Activated CD4-positive, alpha-beta T cell treated with anti-CD3 and anti-CD28 coated beads for 36 hours (primary cell): ENCODE results near the gene MTFR2. TPM values are rescaled to one million over a fixed set of nuclear protein-coding genes. Genes with fewer than 3 reads are reported as not detected.

Experiments used
- ATAC-seq: fragments of 200-7000 bp; cut with Tn5 transposase; one replicate; pipeline ENCODE4 v1.10.0; 2021; ENCODE audit warnings: mild to moderate bottlenecking, moderate library complexity
- CTCF ChIA-PET: fragments of 350-600 bp; sonication (Branson Sonifier 250); formaldehyde crosslinking; loops from one replicate; lab custom pipeline; 2021; ENCODE audit warnings: antibody characterized with exemption; lab: Charles Lee
- POLR2A ChIA-PET: fragments of 350-600 bp; sonication (Branson Sonifier 250); formaldehyde crosslinking; loops from one replicate; lab custom pipeline; 2021; ENCODE audit warnings: antibody characterized with exemption, inconsistent platforms; lab: Charles Lee
- DNase-seq: peaks from one replicate; pipeline ENCODE4 v3.0.0-alpha.2; 2020
- H3K27ac Mint-ChIP-seq: one replicate; pipeline ENCODE4 v1.8.0; 2021; ENCODE audit warnings: mixed read lengths
- H3K27me3 Mint-ChIP-seq: one replicate; pipeline ENCODE4 v1.8.0; 2021; ENCODE audit warnings: mixed read lengths
- H3K36me3 Mint-ChIP-seq: one replicate; pipeline ENCODE4 v1.8.0; 2021; ENCODE audit warnings: low read depth, mixed read lengths
- H3K4me1 Mint-ChIP-seq: one replicate; pipeline ENCODE4 v1.8.0; 2021; ENCODE audit warnings: mixed read lengths
- H3K4me3 Mint-ChIP-seq: one replicate; pipeline ENCODE4 v1.8.0; 2021; ENCODE audit warnings: mild to moderate bottlenecking, moderate library complexity, mixed read lengths
- H3K9me3 Mint-ChIP-seq: one replicate; pipeline ENCODE4 v1.8.0; 2021; ENCODE audit warnings: low read depth, mixed read lengths
- intact Hi-C, 2 experiments: fragments of 100-400 bp; cut with DNase I in 1 of 2; cut with micrococcal nuclease in 1 of 2; formaldehyde crosslinking; loops; one replicate each; pipeline versions ENCODE4 v1.14.2 to v1.15.1; 2022 to 2024; cut with DNase I, micrococcal nuclease
- total RNA-seq, 2 experiments: library from RNA; stranded (reverse); gene quantifications; one replicate each; pipeline ENCODE4 v1.2.3, GENCODE V29; 2021

The MTFR2 gene
- total RNA-seq, 2 experiments from 2014 or later: 26.9 to 28.9 TPM

DNA sequence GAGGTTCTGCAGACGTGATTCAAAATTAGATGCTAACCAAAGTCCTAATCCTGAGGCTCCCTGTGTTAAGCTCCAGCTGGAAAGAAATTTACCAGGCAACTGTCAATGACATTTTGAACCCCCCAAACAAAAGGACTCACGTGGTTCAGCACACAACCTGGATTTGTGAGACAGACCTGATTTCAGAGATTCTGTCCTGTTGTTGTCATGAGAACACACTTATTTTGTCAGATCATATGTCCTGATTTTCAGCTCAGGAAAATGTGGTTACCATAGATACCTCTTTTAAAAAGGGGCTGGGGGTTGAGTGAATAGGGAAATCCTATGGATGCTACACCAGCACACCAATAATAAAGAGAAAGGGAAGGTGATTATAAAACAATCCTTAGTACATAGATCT lies 61.6 kb downstream of the MTFR2 start:
- POLR2A ChIA-PET: no interaction called here

DNA sequence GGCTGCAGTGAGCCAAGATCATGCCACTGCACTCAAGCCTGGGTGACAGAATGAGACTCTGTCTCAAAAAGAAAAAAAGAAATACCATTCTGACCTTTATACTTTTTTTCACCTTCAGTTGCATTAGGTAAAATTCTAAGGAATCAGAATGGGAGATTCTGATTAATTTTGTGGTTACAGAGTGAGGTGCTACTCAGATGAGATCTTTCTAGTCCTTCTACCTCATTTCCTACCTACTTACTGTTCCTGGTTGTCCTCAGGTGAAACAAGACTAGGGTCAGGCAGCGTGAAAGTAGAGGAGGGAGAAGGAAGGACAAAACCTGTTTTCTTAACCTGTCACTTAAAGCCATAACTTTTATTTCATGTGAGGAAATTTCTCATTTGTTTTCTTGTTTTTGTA lies 63.7 kb downstream of the MTFR2 start:
- ChIA-PET POLR2A (no interaction called here), CTCF (no interaction called here)
- Mint-ChIP-seq H3K27ac (no peak overlapping the region), H3K36me3 (no peaks in the 10 kb centered on the region), H3K4me3 (no peak overlapping the region), H3K4me1 (no peaks in the 10 kb centered on the region), H3K9me3 (no peaks in the 10 kb centered on the region), H3K27me3 (no peaks in the 10 kb centered on the region)
- intact Hi-C loops: no loop called here
- ATAC-seq (no peak), DNase-seq (no peak)

More for the DNA sequence above, 61.6 kb downstream of the MTFR2 start:
- ATAC-seq: no peak
- Mint-ChIP-seq H3K36me3 (no peaks in the 10 kb centered on the region), H3K27me3 (no peaks in the 10 kb centered on the region), H3K4me3 (no peak overlapping the region), H3K27ac (no peak overlapping the region), H3K4me1 (no peaks in the 10 kb centered on the region), H3K9me3 (no peaks in the 10 kb centered on the region)
- CTCF ChIA-PET: interaction anchor here (0.6 kb wide), 1 partner anchor 532 kb away, joined by 4 read pairs; no protein-coding TSS in a partner anchor
- no peak for DNase-seq
- intact Hi-C loops: no loop called here

DNA sequence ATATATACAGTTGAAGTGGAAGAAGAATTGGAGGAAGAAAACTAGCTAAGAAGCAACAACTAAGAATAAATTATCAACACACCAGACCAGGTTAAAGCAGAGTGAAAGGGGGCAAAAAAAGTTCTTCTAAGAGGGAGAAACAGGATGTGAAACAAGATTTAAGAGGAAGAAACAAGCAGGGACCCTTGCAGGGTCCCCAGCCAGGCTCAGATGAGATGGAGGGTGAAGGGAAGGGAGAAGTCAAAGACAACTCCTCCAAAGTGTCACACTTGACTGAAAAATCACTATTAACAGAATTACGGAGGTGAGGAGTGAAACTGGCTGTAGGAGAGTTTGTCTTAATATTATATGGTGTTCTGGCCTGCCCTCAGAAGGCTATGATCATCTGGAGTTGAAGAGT lies 65.4 kb downstream of the MTFR2 start:
- no peaks in the 10 kb centered on the region for H3K4me1 Mint-ChIP-seq
- no peak overlapping the region for H3K4me3 Mint-ChIP-seq
- no peaks in the 10 kb centered on the region for H3K27me3 Mint-ChIP-seq
- ChIA-PET CTCF (interaction anchor here (0.6 to 1.3 kb wide), 2 partner anchors 152 to 260 kb away, joined by 5 to 8 read pairs; no protein-coding TSS in a partner anchor), POLR2A (no interaction called here)
- ATAC-seq (no peak), DNase-seq (no peak)
- no peaks in the 10 kb centered on the region for H3K36me3 Mint-ChIP-seq
- intact Hi-C loops: no loop called here
- H3K9me3 Mint-ChIP-seq: no peaks in the 10 kb centered on the region
- H3K27ac Mint-ChIP-seq: no peak overlapping the region

DNA sequence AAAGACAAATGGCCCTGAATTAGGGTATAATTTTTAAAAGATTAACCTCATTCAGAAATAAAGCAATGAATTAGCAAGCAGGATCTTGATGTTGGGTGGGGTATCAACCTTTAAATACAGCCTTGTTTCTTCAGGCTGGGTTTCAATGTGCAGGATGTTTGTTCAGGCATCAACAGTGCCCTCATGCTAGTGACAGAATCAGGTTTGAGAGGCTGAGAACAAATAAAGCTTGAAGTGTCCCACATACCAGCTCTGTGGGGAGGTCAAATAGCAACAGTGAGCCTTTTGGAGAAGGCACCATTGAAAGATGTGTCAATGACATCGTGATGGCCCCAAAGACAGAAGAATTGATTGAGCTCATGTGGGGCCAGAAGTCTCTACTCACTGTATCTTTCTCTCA lies 68.2 kb downstream of the MTFR2 start:
- POLR2A ChIA-PET: no interaction called here
- no peaks in the 10 kb centered on the region for H3K4me1 Mint-ChIP-seq
- ATAC-seq: no peak
- no peaks in the 10 kb centered on the region for H3K27me3 Mint-ChIP-seq
- DNase-seq: no peak
- H3K36me3 Mint-ChIP-seq: no peaks in the 10 kb centered on the region
- H3K4me3 Mint-ChIP-seq: no peak overlapping the region
- H3K27ac Mint-ChIP-seq: no peak overlapping the region
- no peaks in the 10 kb centered on the region for H3K9me3 Mint-ChIP-seq
- intact Hi-C loops: no loop called here
- CTCF ChIA-PET: interaction anchor here (0.6 kb wide), 1 partner anchor 859 kb away, joined by 3 read pairs; no protein-coding TSS in a partner anchor

DNA sequence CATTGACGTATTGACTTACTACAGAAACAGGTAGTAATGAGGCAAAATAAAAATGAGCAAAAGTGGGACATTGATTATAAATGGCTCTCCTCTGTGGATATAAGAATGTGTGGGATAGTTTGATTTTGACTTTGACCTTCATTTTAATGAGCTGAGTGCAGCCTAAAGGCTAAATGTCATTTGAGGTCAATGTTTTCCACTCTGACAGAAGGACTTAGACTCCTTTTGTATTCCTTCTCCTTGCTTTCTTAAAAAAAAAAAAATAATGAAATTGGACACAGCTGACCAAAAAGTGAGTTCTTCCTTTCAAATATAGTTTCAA lies 68.6 kb downstream of the MTFR2 start:
- Mint-ChIP-seq H3K27ac (no peak overlapping the region), H3K4me3 (no peak overlapping the region), H3K36me3 (no peaks in the 10 kb centered on the region), H3K4me1 (no peaks in the 10 kb centered on the region), H3K9me3 (no peaks in the 10 kb centered on the region), H3K27me3 (no peaks in the 10 kb centered on the region)
- intact Hi-C loops: no loop called here
- ChIA-PET CTCF (interaction anchor here (0.6 kb wide), 1 partner anchor 859 kb away, joined by 3 read pairs; no protein-coding TSS in a partner anchor), POLR2A (no interaction called here)
- no peak for ATAC-seq
- DNase-seq: no peak

Other genes starting within 250 kb of the MTFR2 start
- gene BCLAF1, start 39.5 kb upstream of the MTFR2 start, total RNA-seq: 100 to 1,000 TPM; 166 to 223 TPM